Breast epithelium (tissue), 3 donors: ENCODE measurements around the gene RNF4.
"Not testable (repeated sequence)": the region's sequence is repeated elsewhere in the genome, so short reads cannot be mapped to it uniquely, and the experiment has no call there.

ENCODE experiments used
- CTCF ChIP-seq, 3 donors: fragments of 450-650 bp; IDR thresholded peaks; one replicate each; pipeline ENCODE4 v1.5.1; 2016 to 2017; ENCODE audit warnings: antibody characterized with exemption in 3 of 3, mild to moderate bottlenecking in 3 of 3, moderate library complexity in 3 of 3
- POLR2A ChIP-seq: fragments of 450-650 bp; IDR thresholded peaks from one replicate; pipeline ENCODE4 v1.6.1; 2016; ENCODE audit warnings: antibody characterized with exemption, mild to moderate bottlenecking, moderate library complexity
- POLR2AphosphoS5 ChIP-seq, 3 donors: sonication (generic); formaldehyde crosslinking; IDR thresholded peaks; one replicate each; pipeline ENCODE4 v1.6.1; 2017; ENCODE audit warnings: antibody characterized with exemption in 3 of 3

- TF ChIP-seq CTCF (IDR thresholded peaks at IDR 0.05); POLR2A; POLR2AphosphoS5 (IDR thresholded peaks at IDR 0.05): not testable (repeated sequence)
Observed at GRCh38 chr4:2465544-2465943, 3.4 kb upstream of the RNF4 start.
